ENCODE data around the gene LAMB3.

LAMB3 gene

GRCh38 chr1:209627732-209628196 lies 24.5 kb downstream of the LAMB3 start:
- Histone ChIP-seq H3K9me3 (no peaks in the 10 kb centered on the region), H3K4me3 (ENCODE audit: low read depth, low read length) (no peak overlapping the region), H3K4me1 (no peaks in the 10 kb centered on the region), H3K27me3 (no peaks in the 10 kb centered on the region; the same call in 1 of the 2 replicates), H3K36me3 (no peaks in the 10 kb centered on the region)
- DNase-seq, result peak; percentile 87
- peak; percentile 97 for TF ChIP-seq CTCF (IDR thresholded peaks at IDR 0.05; ENCODE audit: low read depth, low read length)

GRCh38 chr1:209627027-209627731 lies 25.0 kb downstream of the LAMB3 start:
- H3K9me3 ChIP-seq, result no peaks in the 10 kb centered on the region
- no peaks in the 10 kb centered on the region; the same call in 1 of the 2 replicates for H3K27me3 ChIP-seq
- no peak for TF ChIP-seq CTCF (IDR thresholded peaks at IDR 0.05; ENCODE audit: low read depth, low read length)

GRCh38 chr1:209626346-209627026 lies 25.7 kb downstream of the LAMB3 start:
- TF ChIP-seq CTCF (IDR thresholded peaks at IDR 0.05; ENCODE audit: low read depth, low read length), result no peak
- no peak overlapping the region for H3K4me3 ChIP-seq (ENCODE audit: low read depth, low read length)
- no peak for DNase-seq
- no peaks in the 10 kb centered on the region for H3K4me1 ChIP-seq
- no peaks in the 10 kb centered on the region; the same call in 1 of the 2 replicates for H3K27me3 ChIP-seq
- H3K9me3 ChIP-seq, result no peaks in the 10 kb centered on the region
- H3K36me3 ChIP-seq, result no peaks in the 10 kb centered on the region

More at GRCh38 chr1:209627027-209627731, 25.0 kb downstream of the LAMB3 start:
- H3K4me1 ChIP-seq, result no peaks in the 10 kb centered on the region
- H3K36me3 ChIP-seq, result no peaks in the 10 kb centered on the region
- H3K4me3 ChIP-seq (ENCODE audit: low read depth, low read length), result no peak overlapping the region
- no peak for DNase-seq

- no peaks in the 10 kb centered on the region for H3K4me1 ChIP-seq
- TF ChIP-seq CTCF (IDR thresholded peaks at IDR 0.05; ENCODE audit: low read depth, low read length), result no peak
- no peaks in the 10 kb centered on the region; the same call in 1 of the 2 replicates for H3K27me3 ChIP-seq
- no peak overlapping the region for H3K4me3 ChIP-seq (ENCODE audit: low read depth, low read length)
- H3K36me3 ChIP-seq, result no peaks in the 10 kb centered on the region
- no peaks in the 10 kb centered on the region for H3K9me3 ChIP-seq
- DNase-seq, result no peak
Observed at GRCh38 chr1:209625791-209626285, 26.4 kb downstream of the LAMB3 start.

GRCh38 chr1:209624558-209625549 lies 27.4 kb downstream of the LAMB3 start:
- TF ChIP-seq CTCF (IDR thresholded peaks at IDR 0.05; ENCODE audit: low read depth, low read length), result no peak
- Histone ChIP-seq H3K36me3 (no peaks in the 10 kb centered on the region), H3K9me3 (no peaks in the 10 kb centered on the region), H3K27me3 (no peaks in the 10 kb centered on the region; the same call in 1 of the 2 replicates), H3K4me1 (no peaks in the 10 kb centered on the region; the same call in 1 of the 2 replicates), H3K4me3 (ENCODE audit: low read depth, low read length) (no peak overlapping the region)
- no peak for DNase-seq
